T-helper 22 cell (primary cell): ENCODE data around the gene PAX7.
"Not testable (repeated sequence)": the region's sequence is repeated elsewhere in the genome, so short reads cannot be mapped to it uniquely, and the experiment has no call there.

Experiments
- DNase-seq: peaks from one replicate; pipeline ENCODE4 v3.0.0-alpha.2; 2020; ENCODE audit warnings: low read depth

Gene PAX7

DNA sequence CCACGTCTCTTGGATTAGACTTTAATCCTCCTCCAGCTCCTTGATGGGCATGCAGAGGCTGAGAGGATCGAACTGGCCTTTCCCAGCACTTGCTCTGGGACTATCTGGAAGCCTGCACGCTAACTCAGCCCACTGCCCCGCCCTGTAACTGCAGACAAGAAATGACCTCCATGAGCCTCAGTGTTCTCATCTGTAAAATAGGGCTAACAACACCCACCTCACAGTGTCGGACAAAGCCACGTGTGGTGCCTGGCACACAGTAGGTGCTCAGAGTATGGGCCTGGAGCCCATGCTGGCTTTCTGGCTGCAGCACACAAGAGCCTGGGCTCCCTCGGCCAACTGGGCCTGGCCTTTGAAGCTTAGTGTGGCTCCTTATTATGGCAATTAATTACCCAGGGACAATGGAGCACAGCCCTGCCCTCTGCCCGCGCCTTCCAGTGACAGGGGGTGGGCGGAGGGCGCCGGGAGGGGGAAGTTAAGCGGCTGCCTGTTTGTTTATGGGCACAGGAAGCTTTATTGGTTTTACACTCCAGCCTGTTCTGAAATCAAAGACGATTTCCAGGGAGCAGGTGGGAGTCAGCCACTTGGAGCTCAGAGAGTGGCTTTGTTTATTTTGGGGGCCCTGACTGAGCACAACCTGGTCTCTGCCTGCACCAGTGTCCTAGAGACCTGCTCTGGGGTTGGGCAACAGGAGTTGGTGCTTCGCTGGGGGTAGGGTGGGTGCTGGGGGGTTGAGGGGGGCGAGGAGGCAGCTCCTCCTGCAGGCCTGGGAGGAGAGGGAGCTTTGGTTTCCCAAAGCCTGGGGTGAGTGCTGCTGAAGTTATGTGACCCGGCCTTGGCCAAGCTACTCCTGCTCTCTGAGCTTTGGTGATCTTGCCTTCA is 31.0 kb downstream of the PAX7 start:
- no peak for DNase-seq

DNA sequence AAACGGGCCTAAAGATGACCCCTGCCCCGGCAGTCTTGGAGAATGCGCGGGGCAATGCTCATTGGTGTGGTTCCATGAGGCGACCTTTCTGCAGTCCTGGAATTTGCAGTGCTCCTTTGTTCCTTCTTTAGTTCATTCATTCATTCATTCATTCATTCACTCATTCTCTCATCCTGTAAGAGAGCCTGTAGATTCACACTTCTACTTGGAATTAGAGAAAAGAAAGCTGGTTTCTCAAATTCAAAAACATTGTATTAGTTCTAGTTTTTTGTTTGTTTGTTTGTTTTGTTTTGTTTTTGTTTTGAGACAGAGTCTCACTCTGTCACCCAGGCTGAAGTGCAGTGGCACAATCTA is 31.6 kb downstream of the PAX7 start:
- DNase-seq, result no peak

DNA sequence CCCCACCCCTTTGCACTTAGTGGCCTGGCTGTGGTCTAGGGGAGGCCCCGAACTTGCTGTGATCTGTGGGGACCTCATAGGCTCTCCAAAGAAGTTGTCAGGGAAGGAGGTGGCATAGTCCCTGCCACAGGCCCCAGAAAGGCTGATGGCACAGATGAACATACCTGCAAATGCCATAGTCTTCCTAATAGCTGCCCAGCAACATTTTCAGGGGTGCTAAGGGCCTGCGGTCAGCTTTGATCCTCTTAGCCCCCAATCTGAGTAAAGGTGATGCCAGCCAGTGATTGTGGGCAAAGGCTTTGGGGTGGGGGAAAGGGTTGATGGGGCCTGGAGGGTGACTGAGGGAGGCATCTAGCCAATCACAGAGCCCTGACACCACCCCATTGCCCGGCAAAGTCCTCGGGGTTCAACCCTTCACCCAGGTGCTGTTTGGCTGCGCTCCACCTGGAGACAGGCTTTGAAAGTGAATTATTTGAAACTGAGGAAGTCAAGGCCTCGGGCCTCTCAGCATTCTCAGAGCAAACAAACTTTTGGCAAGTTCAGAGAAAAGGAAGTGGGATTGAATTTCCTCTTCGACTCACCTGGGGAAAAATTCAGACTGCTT is 35.8 kb downstream of the PAX7 start:
- DNase-seq, result no peak

DNA sequence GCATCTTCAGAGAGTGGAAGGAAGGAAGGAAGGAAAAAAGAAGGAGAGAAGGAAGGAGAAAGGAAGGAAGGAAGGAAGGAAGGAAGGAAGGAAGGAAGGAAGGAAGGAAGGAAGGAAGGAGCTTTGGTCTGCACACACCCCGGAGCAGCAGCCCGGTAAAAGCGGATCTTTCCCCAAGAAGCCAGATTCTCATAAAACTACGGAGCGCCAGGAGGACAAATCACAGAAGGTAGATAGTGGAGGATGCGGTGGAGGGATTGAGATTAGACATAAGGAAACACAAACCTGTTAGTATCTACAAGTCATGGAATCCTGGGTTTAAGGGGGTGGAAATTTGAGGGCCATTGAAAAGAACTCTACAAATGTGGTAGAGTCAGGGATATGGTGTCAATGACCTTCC is 36.7 kb downstream of the PAX7 start:
- no peak for DNase-seq

DNA sequence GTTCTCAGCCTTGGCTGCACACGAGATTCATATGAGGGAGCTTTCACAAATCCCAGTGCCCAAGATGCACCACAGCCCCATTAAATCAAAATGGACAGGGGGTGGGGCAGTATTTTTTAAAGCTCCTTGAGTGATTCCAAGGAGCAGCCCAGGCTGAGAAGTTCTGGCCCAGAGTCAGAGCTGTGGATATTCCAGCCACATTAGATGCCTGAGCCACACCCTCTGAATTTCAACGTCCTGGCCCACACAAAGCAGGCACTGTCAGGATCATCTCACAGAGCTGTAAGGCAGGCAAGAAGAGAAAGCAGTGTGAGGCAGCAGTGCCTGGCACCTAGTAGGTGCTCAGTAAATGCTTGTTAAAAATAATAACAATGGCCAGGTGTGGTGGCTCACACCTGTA is 37.4 kb downstream of the PAX7 start:
- no peak for DNase-seq

DNA sequence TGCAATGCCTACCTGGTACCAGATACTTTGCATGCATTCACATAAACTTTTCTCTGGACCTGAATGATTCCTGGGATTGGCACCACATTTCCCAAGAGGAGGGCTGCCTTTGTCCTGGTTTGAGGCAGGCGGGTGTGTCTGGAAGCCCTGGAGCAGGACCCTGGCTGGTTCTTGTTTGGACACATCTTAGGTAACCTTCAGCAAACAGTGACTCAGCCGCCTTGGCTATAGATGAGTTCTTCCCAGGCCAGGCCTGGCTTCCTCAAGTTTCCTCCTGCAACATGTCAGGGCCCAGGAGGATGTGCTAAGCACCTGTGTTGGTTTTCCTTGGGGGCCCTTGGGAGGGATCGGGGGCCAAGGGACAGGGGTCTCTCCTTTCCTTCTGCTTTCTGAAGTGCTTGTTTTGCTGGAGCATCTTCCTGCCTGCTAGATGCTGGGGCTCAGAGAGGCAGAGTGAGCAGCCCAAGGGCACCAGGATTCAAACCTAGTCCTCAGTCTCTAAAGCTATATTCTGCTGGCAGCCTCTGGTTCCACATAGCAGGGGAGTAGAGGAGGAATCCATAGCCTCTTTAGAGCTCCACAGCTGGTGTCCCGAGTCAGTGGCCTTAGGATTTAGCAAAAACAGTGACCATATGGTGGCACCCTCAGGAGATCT is 38.2 kb downstream of the PAX7 start:
- no peak for DNase-seq

DNA sequence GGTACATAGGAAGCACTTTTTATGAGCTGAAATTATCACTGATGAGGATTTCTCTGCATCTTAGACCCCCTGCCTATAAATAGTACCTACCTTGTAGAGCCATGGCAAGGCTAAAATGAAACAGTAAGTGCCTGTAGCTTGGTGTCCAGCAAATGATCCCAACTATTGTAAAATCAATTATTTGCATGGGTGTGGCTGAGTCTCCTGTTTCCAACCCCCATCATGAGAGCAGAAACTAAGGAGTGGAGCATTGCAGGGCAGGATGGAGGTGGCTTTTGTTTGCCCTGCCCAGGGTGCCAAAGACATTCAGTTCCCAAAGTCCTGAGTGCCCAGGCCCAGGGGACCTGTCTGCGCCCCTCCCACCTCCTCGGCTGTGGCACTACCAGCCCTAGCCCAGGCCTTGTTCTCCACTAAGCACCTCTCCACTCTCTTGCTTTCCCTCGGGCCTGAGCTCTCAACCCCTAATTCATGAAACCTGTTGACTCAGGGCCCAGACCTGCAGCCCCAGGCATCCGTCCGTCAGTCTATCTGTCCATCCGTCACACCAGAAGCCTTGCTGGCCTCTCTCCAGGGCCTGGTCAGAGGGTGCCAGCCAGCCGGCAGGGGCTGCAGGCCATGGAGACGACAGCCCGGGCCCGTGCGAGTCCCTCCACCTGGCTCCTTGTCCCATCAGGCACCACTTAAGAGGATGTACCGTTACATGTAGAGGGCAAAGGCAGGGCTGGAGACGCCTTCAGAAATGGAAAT is 39.6 kb downstream of the PAX7 start:
- no peak for DNase-seq

DNA sequence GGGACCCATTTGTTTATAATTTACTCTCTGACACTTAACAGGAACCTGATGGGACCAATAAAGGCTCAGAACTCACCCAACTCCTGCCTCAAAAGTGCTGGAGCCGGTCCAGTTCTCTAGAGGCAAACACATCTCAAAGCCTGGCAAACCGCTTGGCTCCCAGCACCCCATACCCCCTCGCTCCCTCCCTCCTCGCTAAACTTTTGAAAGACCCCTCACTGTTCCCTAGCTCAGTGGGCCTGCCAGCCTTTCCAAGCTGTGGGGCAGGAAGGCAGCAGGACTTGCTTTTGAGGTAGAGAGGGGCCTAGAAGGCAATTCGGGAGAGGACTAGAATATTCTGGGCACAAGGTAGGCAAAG is 40.2 kb downstream of the PAX7 start:
- no peak for DNase-seq

DNA sequence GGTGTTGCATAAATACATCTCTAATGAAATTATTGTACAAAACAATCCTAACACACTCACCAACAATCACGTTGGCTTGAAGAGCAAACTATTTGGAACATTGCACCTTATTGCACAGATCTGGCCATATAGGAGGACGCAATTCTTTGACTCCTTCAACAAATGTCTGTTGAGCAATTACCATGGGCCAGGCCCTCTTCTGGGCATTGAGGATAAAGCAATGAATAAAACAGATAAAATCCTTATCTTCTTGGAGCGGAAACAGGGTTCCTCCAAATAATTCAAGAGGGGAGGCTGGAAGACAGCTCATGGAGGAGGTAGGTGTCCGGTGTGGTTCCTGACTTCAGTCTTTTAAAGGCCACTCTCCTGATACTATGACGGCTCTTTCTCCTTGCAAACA is 43.3 kb downstream of the PAX7 start:
- DNase-seq, result no peak

DNA sequence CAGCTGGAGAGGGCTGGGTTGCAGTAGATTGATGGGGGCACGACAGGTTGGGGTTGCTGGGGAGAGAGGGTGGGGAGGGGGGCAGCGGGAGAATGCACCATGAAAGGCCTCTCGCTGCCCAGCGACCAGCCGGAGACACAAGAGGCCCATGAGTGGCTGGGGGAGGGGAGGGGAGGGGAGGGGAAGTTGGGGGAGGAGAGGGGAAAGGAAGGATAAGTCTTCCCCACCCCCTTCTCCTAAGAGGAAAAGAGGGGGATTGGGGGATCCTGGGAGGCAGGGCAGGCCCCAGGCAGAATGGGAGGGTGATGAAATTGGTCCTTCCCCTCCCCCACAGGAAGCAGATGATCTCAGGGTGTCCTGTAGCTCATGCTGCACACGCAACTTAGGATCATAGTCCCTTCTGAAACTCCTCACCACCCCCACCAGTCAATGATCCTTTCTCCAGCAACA is 45.7 kb downstream of the PAX7 start:
- DNase-seq, result no peak

DNA sequence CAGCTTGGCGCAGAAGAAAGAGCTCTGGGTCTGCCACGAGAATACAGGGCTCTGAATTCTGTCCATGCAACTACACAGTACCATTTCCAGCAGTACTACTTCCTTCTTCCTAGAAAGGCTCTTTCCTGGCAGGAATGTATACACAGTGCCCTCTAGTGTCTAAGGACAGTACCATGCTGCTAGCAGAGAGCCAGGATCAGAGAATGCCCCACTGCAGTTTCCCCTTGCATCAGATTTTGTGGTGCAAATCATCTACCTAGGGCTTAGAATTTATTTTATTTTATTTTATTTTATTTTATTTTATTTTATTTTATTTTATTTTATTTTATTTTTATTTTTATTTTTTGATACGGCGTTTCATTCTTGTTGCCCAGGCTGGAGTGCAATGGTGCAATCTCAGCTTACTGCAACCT is 50.8 kb downstream of the PAX7 start:
- DNase-seq, result no peak

DNA sequence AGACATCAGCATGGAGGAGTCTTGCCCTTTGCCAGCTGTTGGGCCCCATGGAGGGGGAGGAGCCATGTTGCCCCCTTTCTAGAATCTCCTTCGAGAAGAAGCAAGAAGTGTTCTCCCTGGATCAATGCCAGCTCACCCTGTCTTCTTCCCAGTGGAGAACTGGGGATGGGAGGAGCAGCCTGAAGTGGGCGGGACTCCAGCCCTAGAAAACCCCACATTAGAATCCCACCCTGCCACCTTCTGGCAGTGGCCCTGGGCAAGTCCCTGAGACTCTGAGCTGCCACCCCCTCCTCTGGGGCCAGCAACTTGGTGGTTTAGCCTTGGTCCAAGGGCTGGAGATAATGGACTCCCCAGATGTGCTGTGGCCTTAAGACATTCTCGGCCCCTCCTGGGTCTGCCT is 51.7 kb downstream of the PAX7 start:
- DNase-seq, result no peak

DNA sequence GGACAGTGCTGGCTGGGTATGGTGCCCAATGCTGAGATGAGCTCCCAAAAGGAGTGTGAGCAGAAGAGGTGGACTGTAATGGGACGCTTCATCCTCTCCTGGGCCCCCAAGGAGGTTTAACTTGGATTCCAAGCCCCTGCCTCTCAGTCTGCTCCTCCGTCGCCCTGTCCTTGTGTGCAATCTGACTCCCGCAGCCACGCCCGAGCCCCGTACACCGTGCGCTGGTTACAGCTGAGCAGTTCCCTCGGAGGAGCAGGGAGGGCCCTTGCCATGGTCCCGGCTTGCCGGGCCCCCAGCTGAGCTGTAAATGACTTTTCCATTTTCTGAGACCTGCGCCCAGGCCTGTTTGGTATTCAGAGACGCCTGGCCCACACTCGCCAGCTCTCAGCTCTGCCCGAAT is 53.7 kb downstream of the PAX7 start:
- DNase-seq, result no peak

DNA sequence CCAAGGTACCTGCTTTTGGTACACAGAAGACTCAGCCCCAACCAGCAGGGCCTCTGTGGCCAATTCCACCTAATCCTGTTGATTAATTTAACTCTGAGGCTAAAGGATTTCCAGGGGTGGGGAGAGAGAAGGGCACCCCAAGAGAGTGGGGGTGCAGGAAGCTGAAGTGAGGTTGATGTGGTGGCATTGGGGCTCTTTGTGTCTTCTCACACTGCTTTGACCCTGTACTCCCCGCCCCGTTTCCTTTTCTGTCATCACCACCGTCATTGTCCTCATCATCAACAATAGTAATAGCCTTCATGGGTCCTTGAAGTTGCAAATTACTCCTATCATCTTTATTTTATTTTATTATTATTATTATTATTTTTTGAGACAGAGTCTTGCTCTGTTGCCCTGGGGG is 55.9 kb downstream of the PAX7 start:
- DNase-seq, result no peak

DNA sequence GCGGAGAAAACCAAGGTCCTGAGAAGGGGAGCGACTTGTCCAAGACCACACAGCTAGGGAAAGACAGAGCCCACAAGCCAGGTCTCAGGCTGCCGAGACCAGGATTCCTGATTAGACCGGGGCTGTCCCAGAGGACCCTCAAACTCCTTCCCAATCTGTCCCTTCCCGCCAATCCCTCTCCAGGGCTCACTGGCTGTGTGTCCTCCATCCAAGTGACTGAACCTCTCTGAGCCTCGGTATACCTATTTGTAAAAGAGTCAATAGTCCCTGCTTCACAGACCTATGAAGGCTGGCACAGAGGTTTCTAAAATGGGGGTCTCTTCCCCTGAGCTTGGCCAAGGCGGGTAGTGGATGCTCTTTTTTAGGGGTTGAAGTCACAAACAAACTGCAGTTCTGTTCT is 56.6 kb downstream of the PAX7 start:
- DNase-seq, result no peak

DNA sequence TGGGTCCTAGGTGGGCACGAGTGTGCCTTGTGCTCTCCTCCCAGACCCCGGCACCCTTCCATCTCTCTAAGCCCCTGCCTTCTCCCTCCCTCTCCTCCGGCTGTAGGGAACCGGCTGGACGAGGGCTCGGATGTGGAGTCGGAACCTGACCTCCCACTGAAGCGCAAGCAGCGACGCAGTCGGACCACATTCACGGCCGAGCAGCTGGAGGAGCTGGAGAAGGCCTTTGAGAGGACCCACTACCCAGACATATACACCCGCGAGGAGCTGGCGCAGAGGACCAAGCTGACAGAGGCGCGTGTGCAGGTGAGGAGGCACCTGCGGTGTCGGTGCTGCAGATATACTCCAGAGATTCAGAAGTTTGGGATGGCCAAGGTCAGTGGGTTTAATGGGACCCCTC is 61.0 kb downstream of the PAX7 start:
- no peak for DNase-seq

DNA sequence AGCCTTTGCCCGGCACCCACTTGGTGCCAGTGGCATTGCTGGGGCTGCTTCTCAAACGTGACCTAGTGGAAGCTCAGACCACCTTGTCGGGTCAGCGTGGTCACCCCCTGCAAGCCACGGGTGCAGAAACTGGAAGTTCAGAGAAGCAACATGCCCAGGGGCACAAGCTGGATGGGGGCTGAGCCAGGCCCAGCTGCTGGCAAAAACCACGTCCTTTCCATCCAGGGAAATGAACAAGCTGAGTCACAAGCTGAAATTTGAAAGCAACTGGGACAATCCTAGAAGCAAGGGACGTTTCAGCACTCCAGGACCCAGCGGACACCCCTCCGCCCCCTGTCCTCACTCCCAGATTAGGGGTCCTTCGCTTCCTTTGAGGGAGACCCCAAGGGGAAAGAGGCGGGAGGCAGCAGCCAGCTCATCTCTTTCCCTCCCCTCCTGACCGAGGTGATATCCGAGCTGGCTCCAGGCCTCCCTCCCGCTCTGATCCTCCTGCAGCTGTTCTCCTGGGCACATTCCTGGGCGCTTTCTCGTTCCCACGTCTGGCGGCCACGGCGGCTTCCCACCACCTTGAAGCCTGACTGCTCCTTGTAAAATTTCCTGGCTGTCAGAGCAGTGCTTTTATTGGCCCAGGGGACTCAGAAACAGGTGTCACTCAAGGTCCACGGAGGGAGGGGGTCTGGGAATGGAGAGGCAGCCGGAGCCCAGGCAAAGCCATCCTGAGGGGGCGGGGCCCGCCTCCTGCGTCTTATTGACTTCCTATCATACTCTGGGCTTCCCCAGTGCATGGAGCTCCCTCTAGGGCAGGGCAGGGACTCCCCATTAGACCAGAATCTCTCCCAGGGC is 62.8 kb downstream of the PAX7 start:
- no peak for DNase-seq

DNA sequence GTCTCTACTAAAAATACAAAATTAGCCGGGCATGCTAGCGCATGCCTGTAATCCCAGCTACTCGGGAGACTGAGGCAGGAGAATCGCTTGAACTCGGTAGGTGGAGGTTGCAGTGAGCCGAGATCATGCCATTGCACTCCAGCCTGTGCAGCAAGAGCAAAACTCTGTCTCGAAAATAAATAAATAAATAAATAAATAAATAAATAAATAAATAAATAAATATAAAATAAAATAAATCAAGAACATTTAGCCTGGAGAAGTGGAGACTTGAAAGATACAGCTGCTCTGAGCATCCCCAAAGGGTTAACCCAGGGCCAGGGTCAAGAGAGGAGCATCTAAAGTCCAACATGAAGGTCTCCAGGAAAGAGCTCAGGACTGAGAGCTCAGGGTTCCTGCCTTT is 63.6 kb downstream of the PAX7 start:
- not testable (repeated sequence) for DNase-seq

DNA sequence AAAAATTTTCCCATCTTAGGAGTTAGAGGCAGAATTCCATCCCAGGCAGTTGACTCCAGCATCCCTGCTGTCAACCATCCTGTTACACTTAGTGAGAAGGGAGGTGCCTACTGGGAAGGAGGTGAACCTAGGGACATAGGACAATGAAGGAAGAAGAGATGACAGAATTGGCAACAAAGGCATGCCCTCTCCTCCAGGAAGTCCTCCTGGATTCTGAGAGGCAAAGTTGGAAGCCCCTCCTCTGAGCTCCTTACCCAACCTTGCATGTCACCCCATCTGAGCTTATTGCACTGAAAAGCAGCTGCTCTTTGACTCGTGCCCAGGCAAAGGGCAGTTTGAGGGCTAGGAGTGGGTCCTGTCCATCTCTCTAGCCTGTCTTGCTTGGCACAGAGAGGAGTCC is 66.9 kb downstream of the PAX7 start:
- DNase-seq, result no peak

DNA sequence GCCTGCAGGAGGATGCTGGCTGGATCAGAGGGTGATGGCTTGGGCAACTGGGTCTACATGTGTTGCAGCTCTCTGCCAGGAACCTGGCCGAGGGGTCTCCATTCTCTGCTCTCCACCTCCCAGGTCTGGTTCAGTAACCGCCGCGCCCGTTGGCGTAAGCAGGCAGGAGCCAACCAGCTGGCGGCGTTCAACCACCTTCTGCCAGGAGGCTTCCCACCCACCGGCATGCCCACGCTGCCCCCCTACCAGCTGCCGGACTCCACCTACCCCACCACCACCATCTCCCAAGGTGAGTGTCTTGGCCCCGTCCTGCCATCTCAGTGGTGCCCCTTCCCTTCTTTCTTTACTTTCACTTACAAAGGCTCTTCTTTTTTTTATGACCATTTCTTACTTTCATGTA is 69.9 kb downstream of the PAX7 start:
- DNase-seq, result no peak

DNA sequence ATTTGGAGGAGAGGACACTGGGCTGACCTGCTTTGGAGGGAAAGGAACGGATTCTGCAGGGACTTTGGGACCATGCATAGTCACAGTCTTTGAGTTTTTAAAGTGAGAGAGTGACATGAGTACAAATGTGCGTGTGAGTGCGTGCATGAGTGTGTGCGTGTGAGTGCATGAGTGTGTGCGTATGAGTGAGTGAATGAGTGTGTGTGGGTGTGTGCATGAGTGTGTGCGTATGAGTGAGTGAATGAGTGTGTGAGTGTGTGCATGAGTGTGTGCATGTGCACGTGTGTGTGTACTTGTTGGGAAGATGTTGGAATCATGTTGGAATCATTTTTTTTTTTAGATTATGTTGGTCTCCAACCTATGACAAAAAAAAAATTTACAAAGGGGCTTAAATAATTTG is 70.5 kb downstream of the PAX7 start:
- DNase-seq, result no peak
